ENCODE results near the gene SLC38A11. TPM values are rescaled to one million over a fixed set of nuclear protein-coding genes. Genes with fewer than 3 reads are reported as not detected.
"Not testable (repeated sequence)": the region's sequence is repeated elsewhere in the genome, so short reads cannot be mapped to it uniquely, and the experiment has no call there.

The SLC38A11 gene
- total RNA-seq, 1 experiment from 2014 or later = not detected

DNA sequence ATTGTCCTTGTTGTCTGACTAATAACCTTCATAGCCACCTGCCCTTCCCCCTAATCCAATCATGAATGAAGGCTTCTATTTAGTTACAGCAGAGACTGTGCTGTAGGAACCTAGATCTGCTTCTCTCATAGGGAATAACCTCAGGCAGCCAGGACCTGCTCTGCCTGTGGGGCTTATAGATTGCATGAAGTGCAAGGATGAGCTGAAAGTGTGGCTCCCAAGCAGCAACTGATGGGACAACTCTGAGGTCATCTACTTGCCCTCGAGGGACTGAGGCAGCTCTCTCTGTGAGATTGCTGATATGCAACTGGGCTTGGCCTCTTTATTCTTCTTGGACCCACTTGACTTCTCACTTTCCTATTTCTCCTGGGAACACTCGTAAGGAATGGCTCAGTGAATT lies 23.8 kb upstream of the SLC38A11 start:
- Histone ChIP-seq H3K36me3 (ENCODE audit: low read depth) (no peaks in the 10 kb centered on the region), H3F3A (ENCODE audit: insufficient read depth, low read depth) (no peaks in the 10 kb centered on the region), H3K4me2 (no peak overlapping the region), H3K9me3 (ENCODE audit: insufficient read depth, low read depth) (no peaks in the 10 kb centered on the region), H4K20me1 (ENCODE audit: insufficient read depth) (no peaks in the 10 kb centered on the region), H3K9me2 (ENCODE audit: insufficient read depth) (no peaks in the 10 kb centered on the region), H3K27ac (no peak overlapping the region), H3K27me3 (ENCODE audit: insufficient read depth, low read depth) (no peaks in the 10 kb centered on the region), H2AFZ (no peak overlapping the region), H3K4me3 (no peak overlapping the region), H3K4me1 (replicated peaks; ENCODE audit: insufficient read depth) (peaks cover 9% of the 10 kb centered on the region; the same call in 1 of the 2 replicates), H3K79me2 (ENCODE audit: low read depth) (no peaks in the 10 kb centered on the region)
- DNase-seq = no peak
- TF ChIP-seq EZH2 (IDR thresholded peaks at IDR 0.05; ENCODE audit: low read depth) (no peak), CTCF (conservative IDR thresholded peaks at IDR 0.05) (no peak)
- intact Hi-C loops (cut with micrococcal nuclease; ENCODE audit: unreplicated experiment) = no loop called here
- POLR2A ChIA-PET (ENCODE audit: unreplicated experiment) = no interaction called here
- no TSS peak for BruUV-seq (replicated peaks)
- CTCF ChIA-PET = interaction anchor here (0.6 kb wide), 1 partner anchor 14 kb away, joined by 3 read pairs; no protein-coding TSS in a partner anchor

GRCh38 chr2:164976875-164977470 lies 21.6 kb upstream of the SLC38A11 start:
- BruUV-seq (replicated peaks); H3K4me1 ChIP-seq (replicated peaks; ENCODE audit: insufficient read depth); H3K9me2 ChIP-seq (ENCODE audit: insufficient read depth); H3F3A ChIP-seq (ENCODE audit: insufficient read depth, low read depth); intact Hi-C loops (cut with micrococcal nuclease; ENCODE audit: unreplicated experiment); H3K4me3 ChIP-seq; H3K27ac ChIP-seq; H3K79me2 ChIP-seq (ENCODE audit: low read depth); CTCF ChIA-PET; H3K27me3 ChIP-seq (ENCODE audit: insufficient read depth, low read depth); POLR2A ChIA-PET (ENCODE audit: unreplicated experiment); H3K4me2 ChIP-seq; H4K20me1 ChIP-seq (ENCODE audit: insufficient read depth); DNase-seq; H3K36me3 ChIP-seq (ENCODE audit: low read depth); H3K9me3 ChIP-seq (ENCODE audit: insufficient read depth, low read depth); H2AFZ ChIP-seq: not testable (repeated sequence)

GRCh38 chr2:164976301-164976700 lies 21.0 kb upstream of the SLC38A11 start:
- TF ChIP-seq CTCF (conservative IDR thresholded peaks at IDR 0.05) (no peak), EZH2 (IDR thresholded peaks at IDR 0.05; ENCODE audit: low read depth) (no peak)
- no peaks in the 10 kb centered on the region for H3K36me3 ChIP-seq (ENCODE audit: low read depth)
- H3K9me3 ChIP-seq (ENCODE audit: insufficient read depth, low read depth) = no peaks in the 10 kb centered on the region
- BruUV-seq (replicated peaks) = no TSS peak
- CTCF ChIA-PET = no interaction called here
- no peaks in the 10 kb centered on the region for H3K27me3 ChIP-seq (ENCODE audit: insufficient read depth, low read depth)
- POLR2A ChIA-PET (ENCODE audit: unreplicated experiment) = no interaction called here
- no peak overlapping the region for H2AFZ ChIP-seq
- H3K4me3 ChIP-seq = no peak overlapping the region
- intact Hi-C loops (cut with micrococcal nuclease; ENCODE audit: unreplicated experiment) = no loop called here
- no peaks in the 10 kb centered on the region for H4K20me1 ChIP-seq (ENCODE audit: insufficient read depth)
- H3K4me1 ChIP-seq (replicated peaks; ENCODE audit: insufficient read depth) = peaks cover 5% of the 10 kb centered on the region; the same call in 1 of the 2 replicates
- H3K79me2 ChIP-seq (ENCODE audit: low read depth) = no peaks in the 10 kb centered on the region
- no peaks in the 10 kb centered on the region for H3K9me2 ChIP-seq (ENCODE audit: insufficient read depth)
- no peak overlapping the region for H3K27ac ChIP-seq
- H3F3A ChIP-seq (ENCODE audit: insufficient read depth, low read depth) = no peaks in the 10 kb centered on the region
- H3K4me2 ChIP-seq = no peak overlapping the region
- DNase-seq = no peak

- no peak for TF ChIP-seq CTCF (conservative IDR thresholded peaks at IDR 0.05)
- no peak for TF ChIP-seq EZH2 (IDR thresholded peaks at IDR 0.05; ENCODE audit: low read depth)
- Histone ChIP-seq H3K4me3 (no peak overlapping the region), H2AFZ (no peak overlapping the region), H3K27ac (no peak overlapping the region), H3K79me2 (ENCODE audit: low read depth) (no peaks in the 10 kb centered on the region), H3K4me2 (no peak overlapping the region), H3F3A (ENCODE audit: insufficient read depth, low read depth) (no peaks in the 10 kb centered on the region), H3K36me3 (ENCODE audit: low read depth) (no peaks in the 10 kb centered on the region), H3K4me1 (replicated peaks; ENCODE audit: insufficient read depth) (peaks cover under 1% of the 10 kb centered on the region; the same call in 1 of the 2 replicates), H3K27me3 (ENCODE audit: insufficient read depth, low read depth) (no peaks in the 10 kb centered on the region), H3K9me2 (ENCODE audit: insufficient read depth) (no peaks in the 10 kb centered on the region), H3K9me3 (ENCODE audit: insufficient read depth, low read depth) (no peaks in the 10 kb centered on the region), H4K20me1 (ENCODE audit: insufficient read depth) (no peaks in the 10 kb centered on the region)
- intact Hi-C loops (cut with micrococcal nuclease; ENCODE audit: unreplicated experiment) = no loop called here
- DNase-seq = no peak
- ChIA-PET CTCF (no interaction called here), POLR2A (ENCODE audit: unreplicated experiment) (no interaction called here)
- BruUV-seq (replicated peaks) = no TSS peak
Measured at GRCh38 chr2:164975891-164976290, 20.6 kb upstream of the SLC38A11 start.

Data from PC-9 (cell line).